22Rv1 (cell line): ENCODE results near the gene CASP2.

ENCODE experiments used
- CTCF ChIP-seq: fragments of 450-650 bp; IDR thresholded peaks from 2 replicates; pipeline ENCODE4 v1.5.1; 2017; ENCODE audit warnings: mild to moderate bottlenecking
- ZFX ChIP-seq: fragments of 450-650 bp; IDR thresholded peaks from 2 replicates; pipeline ENCODE4 v1.6.1; 2017; ENCODE audit warnings: antibody characterized with exemption, borderline replicate concordance

GRCh38 chr7:143243111-143243510, 45.0 kb upstream of the CASP2 start:
- TF ChIP-seq CTCF (no peak), ZFX (no peak)
